Progenitor cell of endocrine pancreas (in vitro differentiated cells): ENCODE data around the gene KLHDC8A. TPM values are rescaled to one million over a fixed set of nuclear protein-coding genes. Genes with fewer than 3 reads are reported as not detected.
"Not testable (repeated sequence)": the region's sequence is repeated elsewhere in the genome, so short reads cannot be mapped to it uniquely, and the experiment has no call there.

ENCODE experiments used
- DNase-seq: peaks from one replicate; pipeline ENCODE4 v3.0.0; 2021; ENCODE audit warnings: low spot score; ENCODE audit not compliant: unreplicated experiment
- H3K27ac Mint-ChIP-seq: 2 replicates; pipeline ENCODE4 v1.8.0; 2021; ENCODE audit warnings: mild to moderate bottlenecking, moderate library complexity, mixed read lengths
- H3K27me3 Mint-ChIP-seq: 2 replicates; pipeline ENCODE4 v1.8.0; 2021; ENCODE audit warnings: mixed read lengths
- H3K36me3 Mint-ChIP-seq: 2 replicates; pipeline ENCODE4 v1.8.0; 2022; ENCODE audit warnings: mixed read lengths; ENCODE audit not compliant: insufficient read depth
- H3K4me1 Mint-ChIP-seq: 2 replicates; pipeline ENCODE4 v1.8.0; 2021; ENCODE audit warnings: low read depth, mixed read lengths
- H3K4me3 Mint-ChIP-seq: 2 replicates; pipeline ENCODE4 v1.8.0; 2021; ENCODE audit warnings: low read depth, mild to moderate bottlenecking, moderate library complexity, mixed read lengths
- H3K9me3 Mint-ChIP-seq: 2 replicates; pipeline ENCODE4 v1.8.0; 2021; ENCODE audit warnings: low read depth, mixed read lengths
- total RNA-seq: library from RNA; stranded (reverse); gene quantifications from 2 replicates; pipeline ENCODE4 v1.2.1, GENCODE V29; 2021
- TF ChIP-seq, protein P1 (sequence below): fragments of 200-600 bp; sonication (generic); IDR thresholded peaks from one replicate; pipeline ENCODE4 v1.5.0; 2021; ENCODE audit warnings: antibody characterized with exemption, mild to moderate bottlenecking; ENCODE audit not compliant: unreplicated experiment

KLHDC8A gene
- total RNA-seq, 1 donor from 2014 or later: 0.36 TPM

DNA sequence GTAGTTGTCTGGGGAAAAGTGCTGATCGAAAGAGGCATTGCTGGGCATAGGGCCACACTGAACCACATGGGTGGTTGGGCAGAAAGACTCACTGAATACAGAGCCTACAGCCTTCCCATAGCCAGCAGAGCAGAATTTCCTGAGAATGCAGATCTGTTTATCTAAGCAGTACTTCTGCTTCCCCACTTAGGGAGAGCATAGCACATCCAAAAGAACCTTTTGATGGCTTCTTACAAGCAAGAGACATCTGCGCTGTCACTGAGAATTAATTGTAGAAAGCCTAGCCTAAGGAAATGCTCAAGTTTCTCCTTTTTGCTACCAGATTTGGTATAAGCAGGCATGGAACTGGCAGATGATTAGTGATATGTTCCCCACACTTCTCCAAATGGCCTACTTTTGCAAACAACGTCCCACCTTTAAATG lies 13.0 kb upstream of the KLHDC8A start:
- Mint-ChIP-seq H3K4me1 (peaks cover 11% of the 10 kb centered on the region), H3K4me3 (no peak overlapping the region), H3K9me3 (no peaks in the 10 kb centered on the region), H3K27ac (no peak overlapping the region), H3K27me3 (peaks cover 29% of the 10 kb centered on the region), H3K36me3 (no peaks in the 10 kb centered on the region)
- TF ChIP-seq, protein P1, sequence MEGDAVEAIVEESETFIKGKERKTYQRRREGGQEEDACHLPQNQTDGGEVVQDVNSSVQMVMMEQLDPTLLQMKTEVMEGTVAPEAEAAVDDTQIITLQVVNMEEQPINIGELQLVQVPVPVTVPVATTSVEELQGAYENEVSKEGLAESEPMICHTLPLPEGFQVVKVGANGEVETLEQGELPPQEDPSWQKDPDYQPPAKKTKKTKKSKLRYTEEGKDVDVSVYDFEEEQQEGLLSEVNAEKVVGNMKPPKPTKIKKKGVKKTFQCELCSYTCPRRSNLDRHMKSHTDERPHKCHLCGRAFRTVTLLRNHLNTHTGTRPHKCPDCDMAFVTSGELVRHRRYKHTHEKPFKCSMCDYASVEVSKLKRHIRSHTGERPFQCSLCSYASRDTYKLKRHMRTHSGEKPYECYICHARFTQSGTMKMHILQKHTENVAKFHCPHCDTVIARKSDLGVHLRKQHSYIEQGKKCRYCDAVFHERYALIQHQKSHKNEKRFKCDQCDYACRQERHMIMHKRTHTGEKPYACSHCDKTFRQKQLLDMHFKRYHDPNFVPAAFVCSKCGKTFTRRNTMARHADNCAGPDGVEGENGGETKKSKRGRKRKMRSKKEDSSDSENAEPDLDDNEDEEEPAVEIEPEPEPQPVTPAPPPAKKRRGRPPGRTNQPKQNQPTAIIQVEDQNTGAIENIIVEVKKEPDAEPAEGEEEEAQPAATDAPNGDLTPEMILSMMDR: no peak
- DNase-seq: no peak

DNA sequence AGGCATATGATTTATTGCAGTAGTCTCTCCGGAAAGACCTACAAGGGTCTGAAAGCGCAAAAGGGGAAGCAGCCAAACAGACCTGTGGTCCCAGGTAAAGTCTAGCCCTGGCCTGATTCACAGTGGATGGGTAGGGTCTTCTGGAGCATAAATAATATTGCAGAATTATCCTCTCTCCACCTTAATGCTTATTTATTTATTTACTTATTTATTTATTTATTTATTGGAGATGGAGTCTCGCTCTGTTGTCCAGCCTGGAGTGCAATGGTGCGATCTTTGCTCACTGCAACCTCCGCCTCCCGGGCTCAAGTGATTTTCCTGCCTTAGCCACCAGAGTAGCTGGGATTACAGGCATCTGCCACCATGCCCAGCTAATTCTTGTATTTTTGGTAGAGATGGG lies 11.8 kb upstream of the KLHDC8A start:
- no peak for DNase-seq
- peaks cover 11% of the 10 kb centered on the region for H3K4me1 Mint-ChIP-seq
- H3K9me3 Mint-ChIP-seq: no peaks in the 10 kb centered on the region
- TF ChIP-seq, protein P1: no peak
- no peaks in the 10 kb centered on the region for H3K36me3 Mint-ChIP-seq
- no peak overlapping the region for H3K27ac Mint-ChIP-seq
- no peak overlapping the region for H3K4me3 Mint-ChIP-seq
- H3K27me3 Mint-ChIP-seq: peaks cover 17% of the 10 kb centered on the region

DNA sequence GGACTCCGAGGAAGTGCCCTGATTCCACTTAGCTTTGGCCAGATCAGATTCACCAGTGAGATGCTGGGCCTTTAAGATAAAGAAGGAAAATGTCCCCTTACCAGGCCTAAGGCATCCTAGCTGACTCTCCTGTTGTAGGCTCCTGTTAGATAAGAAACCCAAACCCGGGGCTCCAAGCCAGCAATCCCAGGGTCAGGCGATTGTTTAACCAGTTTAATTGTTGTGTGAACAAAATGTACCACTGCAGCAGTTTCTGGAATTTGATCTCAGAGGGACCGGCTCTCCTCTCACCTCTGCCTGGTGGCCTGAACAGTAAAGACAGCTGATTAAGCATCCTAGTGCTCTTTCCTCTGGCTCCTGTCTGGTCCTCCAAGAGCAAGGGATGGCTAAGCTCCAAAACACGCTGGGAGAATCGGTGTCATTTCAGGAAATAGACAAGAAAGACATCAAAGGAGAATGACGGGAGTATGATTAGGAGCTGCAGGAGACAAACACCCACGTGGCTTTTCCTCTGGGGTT lies 9.3 kb upstream of the KLHDC8A start:
- Mint-ChIP-seq H3K4me1 (peaks cover 3% of the 10 kb centered on the region), H3K36me3 (no peaks in the 10 kb centered on the region), H3K4me3 (no peak overlapping the region), H3K9me3 (no peaks in the 10 kb centered on the region), H3K27ac (no peak overlapping the region), H3K27me3 (peaks cover 20% of the 10 kb centered on the region)
- TF ChIP-seq, protein P1: no peak
- no peak for DNase-seq

GRCh38 chr1:205365086-205365485 lies 8.4 kb upstream of the KLHDC8A start:
- peaks cover 27% of the 10 kb centered on the region for H3K27me3 Mint-ChIP-seq
- not testable (repeated sequence) for H3K36me3 Mint-ChIP-seq, H3K4me3 Mint-ChIP-seq, H3K9me3 Mint-ChIP-seq, DNase-seq, H3K27ac Mint-ChIP-seq, H3K4me1 Mint-ChIP-seq

- no peak for DNase-seq
- TF ChIP-seq, protein P1: no peak
- H3K9me3 Mint-ChIP-seq: no peaks in the 10 kb centered on the region
- peaks cover 49% of the 10 kb centered on the region for H3K27me3 Mint-ChIP-seq
- H3K27ac Mint-ChIP-seq: no peak overlapping the region
- H3K4me3 Mint-ChIP-seq: no peak overlapping the region
- H3K4me1 Mint-ChIP-seq: peaks cover 3% of the 10 kb centered on the region
- no peaks in the 10 kb centered on the region for H3K36me3 Mint-ChIP-seq
Observed at GRCh38 chr1:205360891-205361290, 4.2 kb upstream of the KLHDC8A start.

DNA sequence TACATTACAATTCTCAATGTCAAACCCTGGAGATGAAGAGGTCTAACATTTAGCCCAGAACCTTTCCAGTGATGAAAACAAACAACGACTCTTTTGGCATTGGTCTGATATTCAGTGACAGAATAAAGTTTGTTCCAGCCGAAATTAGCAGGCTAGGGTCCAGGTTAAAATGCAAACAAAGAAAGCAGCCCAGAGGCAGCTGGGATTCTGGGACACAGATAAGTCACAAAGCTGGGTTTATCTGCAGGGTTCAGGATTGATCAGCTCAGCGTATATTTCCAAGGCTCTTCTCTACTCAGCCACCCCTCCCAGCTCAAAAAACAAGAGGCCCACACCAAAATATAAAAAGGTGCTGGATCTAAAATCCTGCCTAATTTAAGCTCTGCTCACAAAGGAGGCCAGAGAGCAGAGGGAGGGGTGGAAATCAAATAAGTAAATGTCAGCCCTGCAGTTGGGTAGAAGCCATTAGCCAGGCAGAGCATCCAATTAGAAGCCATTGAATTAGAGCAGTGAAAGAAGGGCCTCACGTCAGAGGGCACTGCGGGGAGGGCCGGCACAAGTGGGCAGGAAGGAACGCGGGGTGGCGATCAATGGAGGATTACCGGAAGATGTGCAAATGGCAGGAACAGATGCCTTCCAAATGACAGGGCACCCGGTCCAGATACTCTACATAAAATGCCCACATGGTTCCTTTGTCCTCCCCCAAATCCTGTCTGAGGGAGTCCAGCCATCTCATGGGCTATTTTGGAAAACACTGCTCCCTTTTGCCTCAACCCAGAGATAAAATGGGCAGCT lies 3.2 kb upstream of the KLHDC8A start:
- TF ChIP-seq, protein P1: no peak
- H3K9me3 Mint-ChIP-seq: no peaks in the 10 kb centered on the region

More for the DNA sequence above, 3.2 kb upstream of the KLHDC8A start:
- Mint-ChIP-seq H3K27me3 (peaks cover 56% of the 10 kb centered on the region), H3K4me3 (no peak overlapping the region), H3K4me1 (peaks cover 1% of the 10 kb centered on the region), H3K27ac (no peak overlapping the region), H3K36me3 (no peaks in the 10 kb centered on the region)
- DNase-seq: no peak
